Measurements from ENCODE around the gene MED26.

- TF ChIP-seq POLR2A (IDR thresholded peaks at IDR 0.05) (no peak), CTCF (IDR thresholded peaks at IDR 0.05) (no peak)
Observed at GRCh38 chr19:16586477-16586871, 41.5 kb downstream of the MED26 start.
